Urothelium cell line (cell line): ENCODE data around the gene IQGAP2.
"Not testable (repeated sequence)": the region's sequence is repeated elsewhere in the genome, so short reads cannot be mapped to it uniquely, and the experiment has no call there.

Experiments
- DNase-seq: peaks from one replicate; pipeline ENCODE4 v3.0.0; 2011; ENCODE audit warnings: low spot score, mixed read lengths
- FAIRE-seq: peaks from 2 replicates; lab custom pipeline; 2011; peaks lifted over from hg19 to GRCh38; lab: Jason Lieb, UNC

The IQGAP2 gene

GRCh38 chr5:76723906-76724305 lies 320.8 kb downstream of the IQGAP2 start:
- no peak for FAIRE-seq
- no peak for DNase-seq

- DNase-seq (no peak), FAIRE-seq (no peak)
Observed at GRCh38 chr5:76724871-76725270, 321.8 kb downstream of the IQGAP2 start.

GRCh38 chr5:76728965-76729364 lies 325.9 kb downstream of the IQGAP2 start:
- FAIRE-seq (no peak), DNase-seq (no peak)

GRCh38 chr5:76729373-76730290 lies 326.5 kb downstream of the IQGAP2 start:
- no peak for FAIRE-seq
- no peak for DNase-seq

GRCh38 chr5:76732405-76733048 lies 329.4 kb downstream of the IQGAP2 start:
- FAIRE-seq (no peak), DNase-seq (no peak)

GRCh38 chr5:76733049-76733417 lies 329.9 kb downstream of the IQGAP2 start:
- no peak for FAIRE-seq
- DNase-seq, result no peak

GRCh38 chr5:76735762-76736545 lies 332.9 kb downstream of the IQGAP2 start:
- no peak for FAIRE-seq

GRCh38 chr5:76736679-76737556 lies 333.8 kb downstream of the IQGAP2 start:
- FAIRE-seq (no peak), DNase-seq (no peak)

More at GRCh38 chr5:76735762-76736545, 332.9 kb downstream of the IQGAP2 start:
- DNase-seq, result no peak

GRCh38 chr5:76737846-76738245 lies 334.8 kb downstream of the IQGAP2 start:
- DNase-seq, result no peak
- no peak for FAIRE-seq

- not testable (repeated sequence) for FAIRE-seq, DNase-seq
Observed at GRCh38 chr5:76741506-76741905, 338.4 kb downstream of the IQGAP2 start.

GRCh38 chr5:76742583-76742982 lies 339.5 kb downstream of the IQGAP2 start:
- no peak for DNase-seq

GRCh38 chr5:76744632-76745031 lies 341.5 kb downstream of the IQGAP2 start:
- no peak for FAIRE-seq

More at GRCh38 chr5:76742583-76742982, 339.5 kb downstream of the IQGAP2 start:
- no peak for FAIRE-seq

GRCh38 chr5:76745670-76746069 lies 342.6 kb downstream of the IQGAP2 start:
- FAIRE-seq (no peak), DNase-seq (no peak)

More at GRCh38 chr5:76744632-76745031, 341.5 kb downstream of the IQGAP2 start:
- DNase-seq, result no peak

- FAIRE-seq, result no peak
- no peak for DNase-seq
Observed at GRCh38 chr5:76746677-76747076, 343.6 kb downstream of the IQGAP2 start.

- FAIRE-seq (no peak), DNase-seq (no peak)
Observed at GRCh38 chr5:76747706-76748105, 344.6 kb downstream of the IQGAP2 start.

GRCh38 chr5:76751291-76751690 lies 348.2 kb downstream of the IQGAP2 start:
- DNase-seq (no peak), FAIRE-seq (no peak)

GRCh38 chr5:76754668-76755078 lies 351.6 kb downstream of the IQGAP2 start:
- DNase-seq (no peak), FAIRE-seq (no peak)

- FAIRE-seq (no peak), DNase-seq (no peak)
Observed at GRCh38 chr5:76755779-76756637, 352.9 kb downstream of the IQGAP2 start.

GRCh38 chr5:76757049-76757448 lies 354.0 kb downstream of the IQGAP2 start:
- DNase-seq, result no peak
- FAIRE-seq, result no peak
